Mesenteric fat pad (tissue), 1 donor: ENCODE data around the gene SPIB. TPM values are rescaled to one million over a fixed set of nuclear protein-coding genes. Genes with fewer than 3 reads are reported as not detected.

Experiments used
- DNase-seq: peaks from one replicate; pipeline ENCODE4 v3.0.0-alpha.2; 2020; ENCODE audit warnings: low spot score
- total RNA-seq: library from RNA; stranded (reverse); fragmentation: NEBNext Ultra II Directional; extraction: Animal tissue kit (Norgen Biotek cat#: 25700); gene quantifications from one replicate; pipeline ENCODE4 v1.2.1, GENCODE V29; 2021
- donor health status: DM: yes; HTN: yes; CAD: no.

SPIB gene
- total RNA-seq, 1 donor from 2014 or later, result not detected

DNA sequence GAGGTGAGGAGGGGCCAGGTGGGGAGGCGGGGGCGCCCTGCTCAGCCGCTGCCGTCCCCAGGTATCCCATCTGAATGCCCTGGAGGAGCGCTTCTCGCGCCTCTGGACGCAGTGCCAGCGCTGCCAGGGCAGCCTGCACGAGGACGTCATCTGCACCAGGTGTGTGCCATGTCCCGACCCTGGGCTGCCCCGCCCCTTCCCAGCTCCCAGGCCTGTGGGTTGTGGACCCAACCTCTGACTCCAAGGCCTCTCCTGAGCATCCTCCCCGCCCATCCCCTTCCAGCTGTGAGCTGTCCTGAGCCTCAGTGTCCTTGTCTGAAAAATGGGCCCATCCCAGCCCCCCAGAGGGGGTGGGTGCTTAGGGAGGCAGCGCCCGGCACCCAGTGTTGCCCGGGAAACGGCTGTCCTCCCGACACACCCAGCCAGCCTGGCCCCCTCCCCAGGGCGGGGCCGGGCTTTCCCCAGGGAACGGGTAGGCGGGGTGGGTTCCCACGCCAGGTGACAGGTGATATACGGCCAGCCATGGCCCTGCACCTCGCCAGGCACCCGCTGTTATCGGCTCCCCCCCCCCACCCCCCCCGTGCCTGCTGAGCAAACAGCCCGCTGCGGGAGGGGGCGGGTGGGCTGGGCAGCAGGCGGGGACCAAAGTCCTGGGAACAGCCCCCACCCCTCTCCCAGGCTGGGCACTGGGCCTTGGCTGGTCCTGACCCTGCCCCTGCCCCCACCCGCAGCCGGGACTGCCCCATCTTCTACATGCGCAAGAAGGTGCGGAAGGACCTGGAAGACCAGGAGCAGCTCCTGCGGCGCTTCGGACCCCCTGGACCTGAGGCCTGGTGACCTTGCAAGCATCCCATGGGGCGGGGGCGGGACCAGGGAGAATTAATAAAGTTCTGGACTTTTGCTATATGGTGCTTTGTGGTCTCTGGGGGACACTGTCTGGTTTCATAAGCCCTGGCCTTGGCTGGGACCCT, 1.3 kb upstream of the SPIB start:
- DNase-seq, result no peak

DNA sequence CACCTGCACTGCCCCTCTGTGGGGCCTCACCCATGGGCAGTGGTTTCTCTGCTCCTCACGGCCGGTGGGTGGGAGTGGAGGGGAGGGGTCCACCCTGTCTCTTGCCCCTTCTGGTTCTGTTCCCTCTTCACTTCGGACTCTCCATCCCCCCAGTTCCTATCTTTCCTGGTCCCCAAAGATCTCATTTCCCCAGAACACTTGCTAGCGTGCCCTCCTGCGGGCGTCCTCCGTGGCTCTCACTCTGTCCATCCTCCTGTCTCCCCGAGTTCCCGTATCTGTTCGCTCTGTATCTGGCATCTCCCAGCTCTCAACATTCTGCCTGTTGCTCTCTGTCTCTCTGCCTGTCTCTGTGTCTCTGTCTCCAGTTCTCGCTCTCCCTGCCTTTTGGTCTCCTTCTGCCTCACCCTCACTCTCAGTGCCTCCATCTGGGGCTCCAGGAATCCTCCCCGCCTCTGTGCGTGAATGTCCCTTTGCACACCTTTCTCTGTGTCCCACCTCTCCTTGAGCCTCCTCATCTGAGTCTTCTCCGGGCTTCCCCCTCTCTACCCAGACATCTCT, 363 bp downstream of the SPIB start:
- DNase-seq, result no peak

DNA sequence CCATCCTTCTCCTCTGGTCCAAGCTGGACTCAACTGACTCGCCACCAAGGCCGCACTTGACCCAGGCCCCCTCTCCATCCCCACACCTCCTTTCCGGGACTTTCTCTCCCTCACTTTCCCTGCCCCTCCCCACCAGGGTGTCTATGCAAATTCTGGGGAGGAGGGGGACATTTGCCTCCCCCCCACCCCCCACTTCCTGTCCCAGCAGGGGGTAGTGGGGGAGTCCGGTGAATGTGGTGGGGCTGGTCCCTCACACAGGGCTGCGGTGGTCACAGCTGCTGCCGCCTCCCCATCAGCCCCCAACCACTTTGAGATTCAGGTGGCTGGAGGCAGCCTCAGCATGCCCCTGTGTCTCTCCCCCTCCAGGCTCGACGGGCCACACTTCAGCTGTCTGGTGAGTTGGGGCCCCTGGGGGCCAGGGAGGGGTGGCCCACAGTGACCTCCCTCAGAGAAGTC, 870 bp downstream of the SPIB start:
- DNase-seq, result no peak

DNA sequence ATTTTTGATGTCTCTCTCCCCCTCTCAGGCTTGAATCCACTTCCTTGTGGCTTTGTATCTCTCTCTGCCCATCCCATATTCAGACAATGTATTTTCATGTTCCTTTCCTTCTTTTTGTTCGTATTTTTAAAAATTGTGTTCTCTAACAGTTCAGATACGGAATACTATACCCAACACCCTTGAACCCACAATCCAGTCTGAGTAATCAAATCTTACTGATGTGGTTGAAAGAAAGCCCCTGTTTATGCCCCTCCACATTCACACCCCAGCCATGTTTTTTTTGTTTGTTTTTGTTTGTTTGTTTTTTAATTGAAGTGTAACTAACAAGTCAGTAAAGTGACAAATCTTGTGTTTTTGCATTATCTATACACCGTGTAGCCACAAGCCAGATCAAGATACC, 1.4 kb downstream of the SPIB start:
- DNase-seq, result no peak

DNA sequence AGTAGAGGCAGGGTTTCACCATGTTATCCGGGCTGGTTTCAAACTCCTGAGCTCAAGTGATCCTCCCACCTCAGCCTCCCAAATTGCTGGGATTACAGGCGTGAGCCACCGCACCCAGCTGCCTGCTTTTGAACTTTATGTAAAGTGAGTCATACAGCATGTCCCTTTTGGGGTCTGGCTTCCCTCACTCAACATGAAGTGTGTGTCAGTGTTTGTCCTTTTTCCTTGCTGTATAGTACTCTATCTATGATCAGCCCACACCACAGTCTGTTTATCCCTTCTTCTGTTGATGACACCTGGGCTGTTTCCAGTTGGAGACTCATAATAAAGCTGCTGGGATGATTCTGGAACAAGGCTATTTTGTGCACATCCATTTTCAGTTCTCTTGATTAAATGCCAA, 2.1 kb downstream of the SPIB start:
- no peak for DNase-seq

DNA sequence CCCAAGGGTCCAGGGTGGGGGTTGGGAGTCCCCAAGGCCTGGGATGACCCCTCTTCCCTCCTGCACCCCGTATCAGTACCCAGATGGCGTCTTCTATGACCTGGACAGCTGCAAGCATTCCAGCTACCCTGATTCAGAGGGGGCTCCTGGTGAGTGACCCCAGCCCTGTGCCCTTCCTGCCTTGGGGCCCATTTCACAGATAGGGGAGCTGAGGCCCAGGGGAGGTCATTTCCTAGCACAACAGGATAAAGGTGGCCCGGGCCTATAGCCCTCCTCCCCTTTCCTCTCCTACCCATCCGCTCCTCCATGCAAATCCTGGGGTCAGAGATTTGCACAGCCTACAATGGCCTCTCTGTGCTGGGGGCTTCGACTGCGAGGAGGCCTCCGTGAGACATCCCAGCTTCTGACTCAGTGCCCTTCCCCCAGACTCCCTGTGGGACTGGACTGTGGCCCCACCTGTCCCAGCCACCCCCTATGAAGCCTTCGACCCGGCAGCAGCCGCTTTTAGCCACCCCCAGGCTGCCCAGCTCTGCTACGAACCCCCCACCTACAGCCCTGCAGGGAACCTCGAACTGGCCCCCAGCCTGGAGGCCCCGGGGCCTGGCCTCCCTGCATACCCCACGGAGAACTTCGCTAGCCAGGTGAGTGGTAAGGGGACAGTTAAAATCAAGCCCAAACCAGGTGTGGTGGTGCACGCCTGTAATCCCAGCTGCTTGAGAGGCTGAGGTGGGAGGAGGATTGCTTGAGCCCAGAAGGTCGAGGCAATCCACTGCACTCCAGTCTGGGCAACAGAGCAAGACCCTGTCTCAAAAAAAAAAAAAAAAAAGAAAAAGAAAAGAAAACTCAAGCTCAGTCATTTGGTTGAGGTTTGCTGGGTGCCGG, 3.9 kb downstream of the SPIB start:
- no peak for DNase-seq

DNA sequence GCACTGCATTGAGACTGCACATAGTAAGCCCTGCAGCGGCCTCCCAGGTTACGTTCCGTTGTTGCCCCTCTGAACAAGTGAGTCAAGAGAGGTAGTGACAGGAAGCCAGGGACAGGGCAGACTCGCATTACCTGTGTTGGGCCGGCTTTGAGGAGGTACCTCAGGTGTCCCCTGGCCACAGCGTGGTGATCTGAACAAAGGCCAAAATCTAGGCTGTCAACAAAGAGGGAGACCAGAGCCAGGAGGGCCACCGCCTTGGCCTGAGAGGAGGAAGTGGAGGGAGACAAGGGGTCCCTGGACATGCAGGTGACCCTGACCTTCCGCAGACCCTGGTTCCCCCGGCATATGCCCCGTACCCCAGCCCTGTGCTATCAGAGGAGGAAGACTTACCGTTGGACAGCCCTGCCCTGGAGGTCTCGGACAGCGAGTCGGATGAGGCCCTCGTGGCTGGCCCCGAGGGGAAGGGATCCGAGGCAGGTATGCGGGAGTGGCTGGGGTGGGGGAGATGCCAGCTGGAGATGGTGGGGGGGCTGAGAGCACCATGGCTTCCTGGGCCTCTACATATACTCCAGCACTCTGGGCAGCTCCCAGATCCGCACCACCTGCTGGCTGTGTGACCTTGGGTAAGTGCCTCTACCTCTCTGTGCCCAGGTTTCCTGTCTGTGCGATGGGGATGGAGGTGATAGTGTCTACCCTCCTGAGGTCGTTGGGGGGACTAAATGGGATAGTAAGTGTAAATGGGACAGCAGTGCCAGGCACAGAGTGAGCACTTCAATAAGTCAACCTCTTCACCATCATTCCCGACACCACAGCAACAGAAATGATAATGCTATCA, 4.8 kb downstream of the SPIB start:
- DNase-seq, result no peak

DNA sequence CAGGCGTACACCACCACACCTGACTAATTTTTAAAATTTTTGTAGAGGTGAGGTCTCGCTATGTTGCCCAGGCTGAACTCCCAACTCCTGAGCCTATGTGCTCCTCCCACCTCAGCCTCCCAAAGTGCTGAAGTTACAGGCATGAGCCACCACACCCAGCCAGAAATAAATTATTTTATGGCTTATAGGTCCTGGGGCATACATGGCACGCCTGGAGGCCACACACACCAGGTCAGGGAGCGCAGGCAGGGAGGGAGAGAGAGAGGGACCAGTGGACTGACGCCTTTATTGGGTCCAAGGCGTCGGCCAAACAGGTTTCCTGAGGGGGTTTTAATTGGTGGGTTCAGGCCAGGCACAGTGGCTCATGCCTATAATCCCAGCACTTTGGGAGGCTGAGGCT, 6.8 kb downstream of the SPIB start:
- DNase-seq, result no peak

DNA sequence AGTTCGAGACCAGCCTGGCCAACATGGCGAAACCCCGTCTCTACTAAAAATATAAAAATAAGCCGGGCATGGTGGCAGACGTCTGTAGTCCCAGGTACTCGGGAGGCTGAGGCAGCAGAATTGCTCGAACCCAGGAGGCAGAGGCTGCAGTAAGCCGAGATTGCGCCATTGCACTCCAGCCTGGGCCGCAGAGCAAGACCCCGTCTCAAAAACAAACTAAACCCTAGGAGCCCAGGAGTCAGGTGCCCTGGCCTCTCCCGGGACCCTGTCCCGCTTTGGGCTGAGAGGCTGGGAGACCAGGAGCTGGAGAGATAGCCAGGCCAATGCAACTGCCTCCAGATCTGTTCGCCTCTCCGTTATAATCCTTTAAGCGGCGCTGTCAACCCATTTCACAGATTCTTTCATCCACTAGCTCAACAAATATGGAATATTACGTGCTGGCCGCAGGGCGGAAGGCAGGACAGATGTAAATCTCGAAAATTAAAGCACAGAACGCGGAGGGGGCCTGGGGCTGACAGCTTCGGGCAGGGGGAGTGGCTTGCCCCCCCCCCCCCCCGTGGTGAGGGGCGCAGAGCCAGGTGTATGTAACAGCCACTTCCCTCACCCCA, 8.7 kb downstream of the SPIB start:
- DNase-seq, result no peak

DNA sequence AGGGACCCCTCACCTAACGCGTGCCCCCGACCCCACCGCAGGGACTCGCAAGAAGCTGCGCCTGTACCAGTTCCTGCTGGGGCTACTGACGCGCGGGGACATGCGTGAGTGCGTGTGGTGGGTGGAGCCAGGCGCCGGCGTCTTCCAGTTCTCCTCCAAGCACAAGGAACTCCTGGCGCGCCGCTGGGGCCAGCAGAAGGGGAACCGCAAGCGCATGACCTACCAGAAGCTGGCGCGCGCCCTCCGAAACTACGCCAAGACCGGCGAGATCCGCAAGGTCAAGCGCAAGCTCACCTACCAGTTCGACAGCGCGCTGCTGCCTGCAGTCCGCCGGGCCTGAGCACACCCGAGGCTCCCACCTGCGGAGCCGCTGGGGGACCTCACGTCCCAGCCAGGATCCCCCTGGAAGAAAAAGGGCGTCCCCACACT, 9.3 kb downstream of the SPIB start:
- peak; percentile 93 for DNase-seq

DNA sequence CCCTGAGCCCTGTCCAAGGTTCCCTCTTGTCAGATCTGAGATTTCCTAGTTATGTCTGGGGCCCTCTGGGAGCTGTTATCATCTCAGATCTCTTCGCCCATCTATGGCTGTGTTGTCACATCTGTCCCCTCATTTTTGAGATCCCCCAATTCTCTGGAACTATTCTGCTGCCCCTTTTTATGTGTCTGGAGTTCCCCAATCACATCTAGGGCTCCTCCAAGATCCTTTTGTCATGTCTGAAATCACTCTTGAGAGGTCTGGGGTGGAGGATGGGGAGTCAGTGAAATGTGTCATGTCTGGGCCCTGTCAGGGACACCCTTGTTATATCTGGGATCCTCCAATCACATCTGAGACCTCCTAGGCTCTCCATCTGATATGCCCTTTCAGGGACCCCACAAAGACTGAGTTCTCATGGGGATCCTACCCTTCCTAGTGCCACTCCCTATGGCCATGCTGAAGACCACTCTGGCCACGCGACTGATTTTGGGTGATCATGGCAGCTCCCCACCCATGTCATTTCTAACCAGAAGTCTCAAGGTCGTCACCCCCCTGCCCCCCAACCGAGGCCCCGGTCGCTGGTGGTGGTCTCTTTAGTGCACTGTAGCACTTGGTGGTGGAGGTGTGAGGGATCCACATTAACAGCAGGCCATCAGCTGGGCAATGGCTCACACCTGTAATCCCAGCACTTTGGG, 10.2 kb downstream of the SPIB start:
- DNase-seq, result no peak

DNA sequence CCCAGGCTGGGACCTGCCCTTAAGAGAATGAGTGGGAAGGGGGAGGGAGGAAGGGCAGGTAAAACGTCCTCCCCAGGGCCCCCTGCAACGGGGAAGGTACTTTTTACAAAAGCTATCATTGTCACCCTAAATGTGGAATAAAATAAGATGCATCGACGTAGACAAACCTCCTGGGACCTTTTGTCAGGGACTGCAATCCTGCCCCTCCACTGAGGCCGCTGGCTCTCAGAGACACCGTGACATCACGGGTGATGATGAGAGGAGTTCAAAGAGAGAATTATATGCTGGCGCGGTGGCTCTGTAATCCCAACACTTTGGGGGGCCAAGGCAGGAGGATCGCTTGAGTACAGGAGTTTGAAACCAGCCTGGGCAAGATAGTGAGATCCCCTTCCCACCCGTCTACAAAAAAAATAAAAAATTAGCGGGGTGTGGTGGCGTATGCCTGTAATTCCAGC, 12.2 kb downstream of the SPIB start:
- no peak for DNase-seq

DNA sequence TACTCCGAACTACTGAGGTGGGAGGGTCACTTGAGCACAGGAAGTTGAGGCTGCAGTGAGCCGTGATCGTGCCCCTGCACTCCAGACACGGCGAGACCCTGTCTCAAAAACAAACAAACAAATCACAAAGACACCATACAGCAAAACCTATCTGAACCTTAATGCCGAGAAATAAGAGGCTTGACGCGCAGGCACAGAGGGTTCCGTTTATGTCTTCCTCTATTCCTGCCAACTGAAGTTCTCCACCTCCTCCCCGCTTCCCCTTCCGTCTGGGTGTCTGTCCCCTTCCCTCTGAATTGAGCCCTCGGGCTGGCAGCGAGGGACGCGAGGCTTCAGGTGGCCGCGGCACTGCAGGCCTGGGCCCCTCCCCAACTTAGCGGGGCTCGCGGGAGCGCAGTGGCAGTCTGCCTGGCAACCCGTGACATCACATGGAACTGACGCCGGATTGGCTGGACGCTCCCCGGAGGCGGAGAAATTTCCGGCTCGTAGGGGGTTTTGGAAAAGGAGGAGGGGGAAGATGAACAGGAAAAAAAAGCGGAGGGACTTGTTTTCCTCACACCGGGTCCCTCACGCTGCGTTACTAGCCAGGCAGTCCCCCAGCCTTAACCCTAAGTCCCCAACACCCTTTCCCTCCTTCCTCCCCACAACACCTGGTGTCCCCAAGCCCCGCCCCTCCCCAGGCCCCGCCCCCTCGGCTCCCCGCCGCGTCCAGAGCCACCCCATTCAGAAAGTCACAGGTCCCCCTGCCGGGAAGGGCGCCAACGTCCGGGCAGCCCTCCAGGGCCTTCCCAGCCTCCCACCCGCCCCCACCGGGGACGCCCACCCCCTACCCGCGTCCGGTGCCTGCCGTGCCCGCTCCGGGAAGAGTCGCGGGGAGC, 12.8 kb downstream of the SPIB start:
- DNase-seq, result peak; percentile 95

DNA sequence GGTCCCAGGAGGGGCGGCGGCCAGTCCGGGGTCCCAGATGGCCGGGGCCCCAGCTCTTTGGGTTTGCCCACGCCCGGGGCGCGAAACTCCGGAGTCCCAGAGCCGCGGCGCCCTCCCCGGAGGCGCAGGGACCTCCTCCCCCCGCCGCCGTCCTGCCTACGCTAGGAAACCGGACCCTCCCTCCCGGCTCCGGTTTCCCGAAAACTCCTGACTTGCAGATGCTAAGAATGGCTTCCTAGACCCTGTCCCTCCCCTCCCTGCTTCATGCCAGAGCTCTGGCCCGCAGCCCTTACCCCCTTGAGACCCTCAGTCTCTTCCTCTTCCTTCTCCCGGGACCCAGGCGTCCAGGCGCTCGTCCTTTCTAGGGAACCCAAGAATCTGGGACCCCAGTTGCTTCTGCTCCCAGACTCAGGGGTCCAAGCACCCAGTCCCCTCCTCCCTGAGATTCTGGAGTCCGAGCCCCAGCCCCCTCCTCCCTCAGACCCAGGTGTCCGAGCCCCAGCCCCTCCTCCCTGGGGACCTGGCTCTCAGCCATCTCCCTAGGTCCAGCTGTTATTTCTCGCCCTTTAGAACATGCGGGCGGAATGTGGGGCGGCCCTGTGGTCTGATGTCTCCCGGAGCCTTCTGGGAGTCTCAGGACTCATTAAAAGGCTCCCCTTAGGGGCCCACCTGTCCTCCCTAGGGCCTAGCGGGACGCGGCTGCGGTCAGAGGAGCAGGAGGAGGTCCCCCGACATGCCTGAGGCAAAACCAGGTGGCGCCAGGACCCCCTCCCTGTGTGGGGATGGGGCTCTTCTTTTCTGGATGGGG, 13.7 kb downstream of the SPIB start, which contains the start of gene MYBPC2:
TSS of gene MYBPC2 (plus strand) at position 672 of the 808 bp plus-strand sequence. CDS start at position 734, 62 bp downstream.
- DNase-seq, result no peak

DNA sequence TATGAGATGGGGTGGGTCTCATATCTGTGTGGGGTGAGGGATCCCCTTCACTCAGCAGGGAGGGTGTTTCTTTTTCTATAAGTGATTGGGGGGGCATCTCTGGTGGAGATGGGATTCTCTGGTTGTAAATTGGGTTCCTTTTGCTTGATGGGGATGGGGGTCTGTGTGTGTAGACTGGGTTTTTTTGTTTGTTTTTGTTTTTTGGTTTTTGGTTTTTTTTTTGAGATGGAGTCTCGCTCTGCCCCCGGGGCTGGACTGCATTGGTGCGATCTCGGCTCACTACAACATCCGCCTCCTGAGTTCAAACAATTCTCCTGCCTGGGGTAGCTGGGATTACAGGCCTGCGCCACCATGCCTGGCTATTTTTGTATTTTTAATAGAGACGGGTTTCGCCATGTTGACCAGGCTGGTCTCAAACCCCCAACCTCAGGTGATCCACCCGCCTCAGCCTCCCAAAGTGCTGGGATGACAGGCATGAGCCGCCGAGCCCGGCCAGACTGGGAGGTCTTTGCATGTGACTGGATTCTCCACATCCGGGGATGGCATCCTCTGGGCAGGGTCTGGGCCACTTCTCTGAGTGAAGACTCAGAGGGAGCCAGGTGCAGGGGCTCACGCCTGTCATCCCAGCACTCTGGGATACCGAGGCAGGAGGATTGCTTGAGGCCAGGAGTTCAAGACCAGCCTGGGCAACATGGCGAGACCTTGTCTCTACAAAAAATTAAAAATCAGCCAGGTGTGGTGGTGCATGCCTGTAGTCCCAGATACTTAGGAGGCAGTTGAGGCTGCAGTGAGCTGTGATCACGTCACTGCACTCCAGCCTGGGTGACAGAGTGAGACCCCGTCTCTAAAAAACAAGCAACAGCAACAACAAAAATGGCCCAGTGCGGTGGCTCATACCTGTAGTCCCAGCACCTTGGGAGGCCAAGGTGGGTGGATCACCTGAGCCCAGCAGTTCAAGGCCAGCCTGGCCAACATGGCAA, 14.8 kb downstream of the SPIB start:
- no peak for DNase-seq

DNA sequence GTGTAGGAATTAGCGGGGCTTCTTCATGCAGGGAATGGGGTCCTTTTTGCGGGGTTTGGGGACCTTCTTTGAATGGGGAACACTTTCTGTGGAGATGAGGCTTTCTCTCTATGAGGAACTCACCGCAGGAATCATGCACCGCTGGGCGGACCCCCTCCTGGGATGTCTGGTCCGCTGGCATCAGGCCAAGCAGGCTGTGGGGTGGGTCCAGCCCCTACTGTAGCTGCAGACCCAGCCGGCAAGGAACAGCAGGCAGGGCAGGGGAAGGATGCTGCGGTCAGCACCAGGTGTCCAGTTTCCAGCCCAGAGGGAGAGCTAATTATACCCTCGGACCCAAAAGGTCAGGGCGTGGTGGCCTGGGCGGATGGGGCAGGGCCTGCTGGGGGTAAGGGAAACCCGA, 15.8 kb downstream of the SPIB start:
- DNase-seq, result no peak
